Panc1 (cell line): Measurements from ENCODE around the gene NOS1AP. TPM values are rescaled to one million over a fixed set of nuclear protein-coding genes. Genes with fewer than 3 reads are reported as not detected.

ENCODE experiments used
- ATAC-seq: fragments of 200-7000 bp; cut with Tn5 transposase; 2 replicates; pipeline ENCODE4 v1.9.1; 2020; ENCODE audit warnings: mild to moderate bottlenecking, moderate library complexity
- BruUV-seq: library from RNA; stranded (reverse); fragments of 400-500 nt; replicated peaks from 2 replicates; lab custom pipeline; 2021; lab: Mats Ljungman, UMichigan
- CTCF ChIA-PET: fragments of 300-600 bp; sonication (Branson Sonifier 250); formaldehyde crosslinking; loops from one replicate; lab custom pipeline; 2022; ENCODE audit warnings: antibody characterized with exemption; lab: Charles Lee
- POLR2A ChIA-PET: fragments of 300-600 bp; sonication (Branson Sonifier 250); formaldehyde crosslinking; loops from one replicate; lab custom pipeline; 2022; ENCODE audit warnings: antibody characterized with exemption; lab: Charles Lee
- DNase-seq: peaks from one replicate; pipeline ENCODE4 v3.0.0-alpha.2; 2010; ENCODE audit warnings: low read depth, low spot score
- H3K27ac ChIP-seq: 2 replicates; pipeline ENCODE4 v1.5.1; 2011; ENCODE audit warnings: mild to moderate bottlenecking, low read length, inconsistent platforms
- H3K27me3 ChIP-seq: fragments of 200-500 bp; sonication (Bioruptor generic); 2 replicates; pipeline ENCODE4 v1.6.0; 2014; ENCODE audit warnings: low read length, inconsistent platforms; ENCODE audit not compliant: control insufficient read depth, insufficient read depth
- H3K36me3 ChIP-seq: fragments of 200-500 bp; sonication (Bioruptor generic); 2 replicates; pipeline ENCODE4 v1.5.1; 2014; ENCODE audit warnings: inconsistent platforms, mild to moderate bottlenecking, low read length, moderate library complexity; ENCODE audit not compliant: control insufficient read depth, insufficient read depth
- H3K4me1 ChIP-seq: 2 replicates; pipeline ENCODE4 v1.5.1; 2011; ENCODE audit warnings: inconsistent platforms, mild to moderate bottlenecking, low read length, moderate library complexity; ENCODE audit not compliant: control insufficient read depth, insufficient read depth
- H3K4me3 ChIP-seq, 2 experiments: 2 replicates each; pipeline ENCODE4 v1.5.1; 2011 to 2012; ENCODE audit warnings: low read depth in 2 of 2, low read length in 2 of 2, mild to moderate bottlenecking in 2 of 2, inconsistent platforms in 1 of 2, moderate library complexity in 1 of 2
- H3K9me3 ChIP-seq: fragments of 200-500 bp; sonication (Bioruptor generic); 2 replicates; pipeline ENCODE4 v1.5.1; 2014; ENCODE audit warnings: low read depth, mild to moderate bottlenecking, inconsistent platforms, low read length, moderate library complexity; ENCODE audit not compliant: control insufficient read depth, insufficient read depth
- CTCF ChIP-seq: fragments of 450-650 bp; IDR thresholded peaks from 2 replicates; pipeline ENCODE4 v1.5.1; 2017; ENCODE audit warnings: mild to moderate bottlenecking
- POLR2AphosphoS5 ChIP-seq: IDR thresholded peaks from 2 replicates; pipeline ENCODE4 v1.6.1; 2012; ENCODE audit warnings: mild to moderate bottlenecking, low read depth, low read length, moderate library complexity
- REST ChIP-seq, 2 experiments: IDR thresholded peaks; 2 replicates each; pipeline ENCODE4 v1.6.1; 2011 to 2012; ENCODE audit warnings: low read depth in 2 of 2, control low read depth in 1 of 2, low read length in 1 of 2, mild to moderate bottlenecking in 1 of 2, moderate library complexity in 1 of 2; ENCODE audit not compliant: insufficient read depth in 1 of 2
- SIN3A ChIP-seq: IDR thresholded peaks from 2 replicates; pipeline ENCODE4 v1.6.1; 2012; ENCODE audit warnings: low read depth, mild to moderate bottlenecking, low read length, moderate library complexity, borderline replicate concordance; ENCODE audit not compliant: insufficient read depth
- TCF7L2 ChIP-seq: IDR thresholded peaks from 2 replicates; pipeline ENCODE4 v1.6.1; 2011; ENCODE audit warnings: mild to moderate bottlenecking, low read depth, low read length, inconsistent platforms
- in situ Hi-C: cut with HindIII; loops from 2 replicates; pipeline ENCODE4 v1.10.0; 2016; ENCODE audit warnings: low sequenced_read_pairs, low pct_unique_long_range_greater_than_20kb
- intact Hi-C: fragments of 100-400 bp; cut with micrococcal nuclease; formaldehyde crosslinking; loops from one replicate; pipeline ENCODE4 v1.10.0; 2022; ENCODE audit not compliant: unreplicated experiment
- total RNA-seq: library from RNA; stranded (reverse); gene quantifications from one replicate; pipeline ENCODE4 v1.2.1, GENCODE V29; 2021; ENCODE audit not compliant: unreplicated experiment

NOS1AP gene
- total RNA-seq, 1 experiment from 2014 or later, result 27.9 TPM

GRCh38 chr1:162180813-162181212 lies 111.3 kb downstream of the NOS1AP start:
- H3K4me3 ChIP-seq, result no peak overlapping the region
- H3K27ac ChIP-seq, result peak overlapping the region; percentile 59; the same call in 1 of the 2 replicates
- POLR2A ChIA-PET, result no interaction called here
- no peaks in the 10 kb centered on the region; the same call in 1 of the 2 replicates for H3K36me3 ChIP-seq
- H3K9me3 ChIP-seq, result no peaks in the 10 kb centered on the region
- H3K4me1 ChIP-seq, result peaks cover 80% of the 10 kb centered on the region
- CTCF ChIA-PET, result no interaction called here
- ATAC-seq (no peak), DNase-seq (no peak)
- in situ Hi-C loops (no loop called here), intact Hi-C loops (no loop called here)
- TF ChIP-seq REST (IDR thresholded peaks at IDR 0.05; ENCODE audit: insufficient read depth in 1 of 2, low read depth in 2 of 2, low read length in 1 of 2) (no peak), CTCF (no peak), POLR2AphosphoS5 (no peak), SIN3A (no peak), TCF7L2 (no peak)
- H3K27me3 ChIP-seq, result no peaks in the 10 kb centered on the region
- BruUV-seq, result no TSS peak

- no TSS peak for BruUV-seq
- H3K4me3 ChIP-seq, result no peak overlapping the region
- H3K27me3 ChIP-seq, result no peaks in the 10 kb centered on the region
- no peaks in the 10 kb centered on the region; the same call in 1 of the 2 replicates for H3K36me3 ChIP-seq
- H3K9me3 ChIP-seq, result no peaks in the 10 kb centered on the region
- no peak overlapping the region; the same call in 1 of the 2 replicates for H3K27ac ChIP-seq
- CTCF ChIA-PET, result no interaction called here
- peaks cover 71% of the 10 kb centered on the region for H3K4me1 ChIP-seq
- ATAC-seq (no peak), DNase-seq (no peak)
- intact Hi-C loops (no loop called here), in situ Hi-C loops (no loop called here)
- TF ChIP-seq REST (IDR thresholded peaks at IDR 0.05; ENCODE audit: insufficient read depth in 1 of 2, low read depth in 2 of 2, low read length in 1 of 2) (no peak), POLR2AphosphoS5 (no peak), TCF7L2 (no peak), SIN3A (no peak), CTCF (no peak)
- POLR2A ChIA-PET, result no interaction called here
Measured at GRCh38 chr1:162182090-162182489, 112.6 kb downstream of the NOS1AP start.
